ENCODE results near the gene MOG.
A peak's percentile ranks its signal among the peaks of the same experiment; 100 is the strongest.

MOG gene

GRCh38 chr6:29656798-29657197 lies at the start of gene MOG:
TSS of gene MOG (plus strand) at chr6:29657092. CDS start at chr6:29657210, 118 bp downstream.
- no peak for DNase-seq

GRCh38 chr6:29608131-29608530 lies 48.8 kb upstream of the MOG start:
- DNase-seq = no peak

- no peak for DNase-seq
Measured at GRCh38 chr6:29610540-29610939, 46.4 kb upstream of the MOG start.

- no peak for DNase-seq
Measured at GRCh38 chr6:29611426-29611825, 45.5 kb upstream of the MOG start.

GRCh38 chr6:29617782-29618554 lies 38.9 kb upstream of the MOG start:
- DNase-seq = no peak

- DNase-seq = no peak
Measured at GRCh38 chr6:29619578-29620160, 37.2 kb upstream of the MOG start.

- DNase-seq = no peak
Measured at GRCh38 chr6:29620630-29621029, 36.3 kb upstream of the MOG start.

- DNase-seq = no peak
Measured at GRCh38 chr6:29624520-29624961, 32.4 kb upstream of the MOG start.

- DNase-seq = no peak
Measured at GRCh38 chr6:29625337-29625930, 31.5 kb upstream of the MOG start.

GRCh38 chr6:29626948-29627754 lies 29.7 kb upstream of the MOG start:
- DNase-seq = no peak

- no peak for DNase-seq
Measured at GRCh38 chr6:29627755-29628418, 29.0 kb upstream of the MOG start.

- peak; percentile 51 for DNase-seq
Measured at GRCh38 chr6:29628419-29629281, 28.2 kb upstream of the MOG start.

- DNase-seq = no peak
Measured at GRCh38 chr6:29629571-29629970, 27.3 kb upstream of the MOG start.

GRCh38 chr6:29630315-29630714 lies 26.6 kb upstream of the MOG start:
- DNase-seq = no peak

- no peak for DNase-seq
Measured at GRCh38 chr6:29631209-29631810, 25.6 kb upstream of the MOG start.

- peak; percentile 34 for DNase-seq
Measured at GRCh38 chr6:29631860-29632731, 24.8 kb upstream of the MOG start.

GRCh38 chr6:29632789-29633533 lies 23.9 kb upstream of the MOG start, which contains the start of gene GABBR1:
TSS of gene GABBR1 (minus strand) at chr6:29633183. CDS start at chr6:29632385, 798 bp downstream.
- DNase-seq = peak; percentile 48

- no peak for DNase-seq
Measured at GRCh38 chr6:29633534-29633905, 23.4 kb upstream of the MOG start.

GRCh38 chr6:29637247-29637646 lies 19.6 kb upstream of the MOG start:
- DNase-seq = no peak
